DOHH2 (cell line): ENCODE measurements around the gene PPARD.

Experiments
- EZH2phosphoT487 ChIP-seq: fragments of 200-600 bp; sonication (generic); IDR thresholded peaks from 2 replicates; pipeline ENCODE4 v1.6.1; 2017; ENCODE audit warnings: borderline replicate concordance, mild to moderate bottlenecking, antibody characterized with exemption, low read length, moderate library complexity, mixed read lengths
- TF ChIP-seq, protein P1 (sequence below): fragments of 200-600 bp; sonication (generic); IDR thresholded peaks from one replicate; pipeline ENCODE4 v1.5.1; 2014; ENCODE audit warnings: antibody characterized with exemption, mild to moderate bottlenecking, low read depth, low read length; ENCODE audit not compliant: poor library complexity, severe bottlenecking

DNA sequence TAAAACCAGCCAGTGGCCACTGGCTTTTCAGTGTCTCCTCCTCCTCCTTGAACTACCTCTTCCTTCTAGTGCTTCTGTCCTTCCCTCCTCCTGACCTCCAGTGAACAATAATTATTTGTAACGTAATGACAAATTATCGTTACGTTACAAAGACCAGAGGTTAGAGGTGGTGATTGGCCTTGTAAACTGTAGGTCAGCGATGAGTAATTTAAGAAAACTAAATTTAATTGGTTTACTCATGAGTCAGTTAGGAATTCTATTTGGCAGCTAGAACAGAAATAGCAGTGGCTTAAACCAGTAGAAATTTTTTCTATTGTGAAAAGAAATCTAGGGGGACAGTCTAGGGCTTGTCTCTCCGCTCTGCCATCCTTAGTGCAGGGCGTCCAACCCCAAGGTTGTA lies 38.8 kb downstream of the PPARD start:
- TF ChIP-seq, protein P1, sequence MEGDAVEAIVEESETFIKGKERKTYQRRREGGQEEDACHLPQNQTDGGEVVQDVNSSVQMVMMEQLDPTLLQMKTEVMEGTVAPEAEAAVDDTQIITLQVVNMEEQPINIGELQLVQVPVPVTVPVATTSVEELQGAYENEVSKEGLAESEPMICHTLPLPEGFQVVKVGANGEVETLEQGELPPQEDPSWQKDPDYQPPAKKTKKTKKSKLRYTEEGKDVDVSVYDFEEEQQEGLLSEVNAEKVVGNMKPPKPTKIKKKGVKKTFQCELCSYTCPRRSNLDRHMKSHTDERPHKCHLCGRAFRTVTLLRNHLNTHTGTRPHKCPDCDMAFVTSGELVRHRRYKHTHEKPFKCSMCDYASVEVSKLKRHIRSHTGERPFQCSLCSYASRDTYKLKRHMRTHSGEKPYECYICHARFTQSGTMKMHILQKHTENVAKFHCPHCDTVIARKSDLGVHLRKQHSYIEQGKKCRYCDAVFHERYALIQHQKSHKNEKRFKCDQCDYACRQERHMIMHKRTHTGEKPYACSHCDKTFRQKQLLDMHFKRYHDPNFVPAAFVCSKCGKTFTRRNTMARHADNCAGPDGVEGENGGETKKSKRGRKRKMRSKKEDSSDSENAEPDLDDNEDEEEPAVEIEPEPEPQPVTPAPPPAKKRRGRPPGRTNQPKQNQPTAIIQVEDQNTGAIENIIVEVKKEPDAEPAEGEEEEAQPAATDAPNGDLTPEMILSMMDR: no peak
- no peak for TF ChIP-seq EZH2phosphoT487
